Measurements from ENCODE around the gene TFB1M.
"Not testable (repeated sequence)": the region's sequence is repeated elsewhere in the genome, so short reads cannot be mapped to it uniquely, and the experiment has no call there.

Gene TFB1M

DNA sequence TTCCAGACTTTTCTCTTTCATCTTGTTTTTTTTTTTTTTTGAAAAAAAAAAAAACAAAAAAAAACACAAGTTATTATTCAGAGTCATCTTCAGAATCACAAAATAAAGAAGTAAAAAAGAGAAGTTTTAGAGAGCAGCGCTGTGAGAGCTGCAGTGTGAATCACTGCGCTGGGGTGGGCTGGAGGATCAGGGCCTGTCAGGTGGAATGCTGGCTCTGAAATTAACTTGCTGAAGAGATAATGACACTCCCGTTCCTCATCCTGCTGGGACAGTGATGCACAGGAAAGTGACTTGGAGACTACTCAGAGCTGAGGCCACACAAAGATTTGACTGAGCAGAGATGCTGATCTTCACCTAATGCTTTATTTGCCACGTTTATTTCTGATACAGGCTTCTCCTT, 93.2 kb downstream of the TFB1M start:
- Histone ChIP-seq H3K36me3 (ENCODE audit: insufficient read depth, low read length) (no peaks in the 10 kb centered on the region), H3K27ac (no peak overlapping the region), H3K4me3 (no peak overlapping the region), H3K9me3 (ENCODE audit: low read depth, low read length) (no peaks in the 10 kb centered on the region), H3K9ac (ENCODE audit: insufficient read length) (no peak overlapping the region)
- TF ChIP-seq EZH2 (IDR thresholded peaks at IDR 0.05) (no peak), POLR2AphosphoS5 (IDR thresholded peaks at IDR 0.05; ENCODE audit: borderline replicate concordance, low read depth, low read length) (no peak), FOXP2 (optimal IDR thresholded peaks at IDR 0.05; ENCODE audit: control extremely low read depth, extremely low read length, insufficient read depth) (no peak)
- DNase-seq (ENCODE audit: low read depth, low spot score): no peak

DNA sequence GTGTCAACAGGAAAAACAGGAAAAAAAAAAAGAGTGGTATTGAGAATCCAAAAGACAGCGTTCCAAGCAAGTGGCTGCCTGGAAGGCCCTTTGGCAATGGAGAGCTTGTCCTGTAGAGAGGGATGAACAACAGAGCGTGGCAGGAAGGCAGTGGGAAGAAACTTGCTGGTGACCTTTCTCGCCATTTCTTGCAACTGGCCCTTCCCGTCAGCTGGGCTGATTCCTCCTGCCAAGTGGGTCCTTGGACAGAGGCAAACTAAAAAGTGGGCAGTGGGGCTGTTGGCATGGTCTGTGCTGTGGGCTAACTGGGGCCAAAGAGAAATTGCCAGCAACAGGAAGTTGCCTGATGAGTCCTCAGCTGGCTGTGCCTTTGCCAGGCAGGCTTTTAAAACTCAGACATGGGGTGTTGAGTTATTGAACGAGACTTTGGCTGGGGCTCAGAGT, 94.4 kb downstream of the TFB1M start:
- H3K9me3 ChIP-seq (ENCODE audit: low read depth, low read length): no peaks in the 10 kb centered on the region
- H3K9ac ChIP-seq (ENCODE audit: insufficient read length): no peak overlapping the region
- H3K27ac ChIP-seq: no peak overlapping the region
- no peak for DNase-seq (ENCODE audit: low read depth, low spot score)
- no peaks in the 10 kb centered on the region for H3K36me3 ChIP-seq (ENCODE audit: insufficient read depth, low read length)
- TF ChIP-seq EZH2 (IDR thresholded peaks at IDR 0.05) (no peak), FOXP2 (optimal IDR thresholded peaks at IDR 0.05; ENCODE audit: control extremely low read depth, extremely low read length, insufficient read depth) (no peak)
- H3K4me3 ChIP-seq: no peak overlapping the region

DNA sequence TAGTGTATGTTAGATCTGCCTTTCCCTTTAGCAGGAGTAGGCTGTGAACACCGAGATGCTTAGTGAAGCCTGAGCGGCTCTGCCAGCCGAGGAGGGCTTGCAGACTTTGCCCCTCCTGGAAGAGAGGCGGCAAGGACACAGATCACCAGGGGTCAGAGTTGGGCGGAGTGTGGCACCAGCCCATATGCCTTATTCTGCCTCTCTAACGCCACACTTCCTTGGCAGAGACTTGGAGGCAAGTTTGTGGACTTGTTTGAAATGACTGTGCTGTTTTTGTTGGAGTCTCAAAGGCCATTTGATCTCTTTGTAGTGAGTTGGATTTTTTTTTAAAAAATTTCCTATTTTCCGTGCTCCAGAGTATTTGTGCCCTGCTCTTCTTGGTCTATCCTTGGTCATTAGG, 95.0 kb downstream of the TFB1M start:
- TF ChIP-seq POLR2AphosphoS5 (IDR thresholded peaks at IDR 0.05; ENCODE audit: borderline replicate concordance, low read depth, low read length) (no peak), FOXP2 (optimal IDR thresholded peaks at IDR 0.05; ENCODE audit: control extremely low read depth, extremely low read length, insufficient read depth) (no peak), EZH2 (IDR thresholded peaks at IDR 0.05) (no peak)
- DNase-seq (ENCODE audit: low read depth, low spot score): no peak
- H3K9me3 ChIP-seq (ENCODE audit: low read depth, low read length): no peaks in the 10 kb centered on the region
- no peaks in the 10 kb centered on the region for H3K36me3 ChIP-seq (ENCODE audit: insufficient read depth, low read length)
- no peak overlapping the region for H3K4me3 ChIP-seq
- no peak overlapping the region for H3K27ac ChIP-seq
- H3K9ac ChIP-seq (ENCODE audit: insufficient read length): no peak overlapping the region

DNA sequence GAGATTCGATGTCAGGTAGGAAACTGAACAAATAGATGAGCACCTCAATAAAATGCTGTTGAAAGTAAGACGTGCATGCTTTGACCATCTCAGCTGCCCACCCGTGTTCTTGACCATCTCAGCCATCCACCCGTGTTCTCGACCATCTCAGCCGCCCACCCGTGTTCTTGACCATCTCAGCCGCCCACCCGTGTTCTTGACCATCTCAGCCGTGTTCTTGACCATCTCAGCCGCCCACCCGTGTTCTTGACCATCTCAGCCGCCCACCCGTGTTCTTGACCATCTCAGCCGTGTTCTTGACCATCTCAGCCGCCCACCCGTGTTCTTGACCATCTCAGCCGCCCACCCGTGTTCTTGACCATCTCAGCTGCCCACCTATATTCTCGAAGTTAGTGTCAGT, 95.6 kb downstream of the TFB1M start:
- not testable (repeated sequence) for H3K9me3 ChIP-seq (ENCODE audit: low read depth, low read length); DNase-seq (ENCODE audit: low read depth, low spot score); H3K9ac ChIP-seq (ENCODE audit: insufficient read length); H3K4me3 ChIP-seq; H3K36me3 ChIP-seq (ENCODE audit: insufficient read depth, low read length); H3K27ac ChIP-seq

DNA sequence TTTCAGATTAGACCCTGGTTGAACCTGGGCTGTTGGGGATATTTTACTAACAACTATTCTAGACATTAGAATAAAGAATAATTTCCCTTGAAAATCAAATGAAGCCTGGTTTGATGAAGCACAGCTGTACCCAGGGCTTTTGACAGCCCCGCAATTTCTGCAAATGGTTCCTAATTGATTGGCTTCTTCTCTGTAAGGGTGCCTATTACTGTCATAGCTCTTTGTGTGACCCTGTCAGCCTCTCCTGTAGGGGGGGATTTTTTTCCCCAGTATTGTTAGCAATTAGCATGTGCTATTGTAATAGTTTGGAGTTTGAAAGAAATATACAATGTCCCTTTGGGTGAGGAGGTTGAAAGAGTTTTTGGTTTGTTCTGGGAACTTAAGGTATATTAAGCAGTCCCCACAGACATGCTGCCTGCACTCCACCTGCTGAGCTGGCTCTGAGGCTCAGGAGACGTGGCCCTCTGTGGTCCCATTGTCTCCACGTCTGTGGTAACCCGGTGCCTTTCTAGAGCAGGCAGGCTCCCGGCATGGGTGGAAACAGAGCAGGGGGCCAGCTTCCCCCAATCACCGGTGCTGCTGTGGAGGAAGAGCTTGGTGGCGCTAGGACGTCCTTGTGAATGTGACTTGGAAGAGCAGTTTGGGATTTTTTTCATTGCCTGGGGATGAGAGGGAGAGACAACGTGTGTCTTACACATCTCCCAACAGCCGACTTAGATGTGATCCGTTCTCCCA, 97.8 kb downstream of the TFB1M start:
- no peak overlapping the region for H3K4me3 ChIP-seq
- no peak overlapping the region for H3K27ac ChIP-seq
- H3K36me3 ChIP-seq (ENCODE audit: insufficient read depth, low read length): no peaks in the 10 kb centered on the region
- DNase-seq (ENCODE audit: low read depth, low spot score): no peak
- H3K9ac ChIP-seq (ENCODE audit: insufficient read length): no peak overlapping the region
- TF ChIP-seq POLR2AphosphoS5 (IDR thresholded peaks at IDR 0.05; ENCODE audit: borderline replicate concordance, low read depth, low read length) (no peak), EZH2 (IDR thresholded peaks at IDR 0.05) (no peak), FOXP2 (optimal IDR thresholded peaks at IDR 0.05; ENCODE audit: control extremely low read depth, extremely low read length, insufficient read depth) (no peak)
- H3K9me3 ChIP-seq (ENCODE audit: low read depth, low read length): no peaks in the 10 kb centered on the region

DNA sequence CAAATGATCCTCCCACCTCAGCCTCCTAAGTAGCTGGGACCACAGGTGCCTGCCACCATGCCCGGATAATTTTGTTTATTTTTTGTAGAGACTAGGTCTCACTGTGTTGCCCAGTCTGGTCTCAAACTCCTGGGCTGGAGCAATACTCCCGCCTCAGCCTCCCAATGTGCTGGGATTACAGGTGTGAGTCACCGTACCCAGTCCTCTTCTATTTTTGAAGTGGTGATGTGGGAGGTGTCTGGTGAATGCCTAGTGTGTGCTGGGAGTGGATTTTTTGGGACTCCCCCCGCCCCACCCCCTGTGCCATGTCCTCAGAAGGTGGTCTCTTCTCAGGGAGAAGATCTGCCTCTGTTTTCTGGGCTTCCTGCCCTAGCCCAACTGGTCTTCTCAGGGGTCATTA, 98.4 kb downstream of the TFB1M start:
- DNase-seq (ENCODE audit: low read depth, low spot score): no peak
- H3K9me3 ChIP-seq (ENCODE audit: low read depth, low read length): no peaks in the 10 kb centered on the region
- no peak overlapping the region for H3K9ac ChIP-seq (ENCODE audit: insufficient read length)
- no peaks in the 10 kb centered on the region for H3K36me3 ChIP-seq (ENCODE audit: insufficient read depth, low read length)
- no peak overlapping the region for H3K27ac ChIP-seq
- TF ChIP-seq EZH2 (IDR thresholded peaks at IDR 0.05) (no peak), POLR2AphosphoS5 (IDR thresholded peaks at IDR 0.05; ENCODE audit: borderline replicate concordance, low read depth, low read length) (no peak), FOXP2 (optimal IDR thresholded peaks at IDR 0.05; ENCODE audit: control extremely low read depth, extremely low read length, insufficient read depth) (no peak)
- H3K4me3 ChIP-seq: no peak overlapping the region

DNA sequence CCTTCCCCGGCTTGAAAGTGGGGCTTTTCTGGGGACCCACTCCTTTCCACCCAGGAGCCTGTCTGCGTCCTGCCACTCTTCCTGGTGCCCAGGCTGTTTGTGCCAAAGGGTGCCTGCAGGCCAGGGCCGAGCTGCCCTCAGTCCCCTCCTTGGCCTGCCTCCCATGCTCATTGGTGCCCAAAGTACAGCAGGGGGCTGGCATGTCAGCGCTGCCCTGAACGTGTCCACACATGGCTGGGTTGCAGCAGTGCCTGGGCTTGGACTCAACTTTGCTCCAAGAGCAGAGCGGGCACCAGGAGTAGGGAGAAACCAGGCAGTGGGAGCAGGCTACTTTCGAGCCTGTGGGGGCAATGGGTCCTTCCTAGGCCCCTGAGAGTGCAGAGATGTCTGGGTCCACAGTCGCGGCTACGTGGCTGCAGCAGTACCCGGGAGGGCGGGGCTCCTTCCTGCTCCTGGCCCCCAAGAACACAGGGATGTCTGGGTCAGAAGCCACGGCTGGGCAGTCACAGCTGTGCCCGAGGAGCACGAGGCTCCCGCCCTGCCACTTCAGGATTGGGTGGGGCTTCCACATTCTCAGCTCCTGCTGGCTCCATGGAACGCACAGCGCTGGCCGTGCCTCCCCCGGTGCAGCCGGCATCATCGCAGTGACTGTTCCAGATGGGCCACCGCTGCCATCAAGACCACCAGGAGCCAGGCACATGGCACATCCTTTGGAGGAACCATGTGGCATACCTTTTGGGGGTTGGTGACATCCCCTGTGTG, 100.5 kb downstream of the TFB1M start:
- TF ChIP-seq POLR2AphosphoS5 (IDR thresholded peaks at IDR 0.05; ENCODE audit: borderline replicate concordance, low read depth, low read length): no peak
- TF ChIP-seq EZH2 (IDR thresholded peaks at IDR 0.05): no peak
- TF ChIP-seq FOXP2 (optimal IDR thresholded peaks at IDR 0.05; ENCODE audit: control extremely low read depth, extremely low read length, insufficient read depth): no peak
- DNase-seq (ENCODE audit: low read depth, low spot score): no peak
- H3K9ac ChIP-seq (ENCODE audit: insufficient read length): no peak overlapping the region
- no peaks in the 10 kb centered on the region for H3K36me3 ChIP-seq (ENCODE audit: insufficient read depth, low read length)
- H3K4me3 ChIP-seq: no peak overlapping the region
- no peak overlapping the region for H3K27ac ChIP-seq
- H3K9me3 ChIP-seq (ENCODE audit: low read depth, low read length): no peaks in the 10 kb centered on the region

DNA sequence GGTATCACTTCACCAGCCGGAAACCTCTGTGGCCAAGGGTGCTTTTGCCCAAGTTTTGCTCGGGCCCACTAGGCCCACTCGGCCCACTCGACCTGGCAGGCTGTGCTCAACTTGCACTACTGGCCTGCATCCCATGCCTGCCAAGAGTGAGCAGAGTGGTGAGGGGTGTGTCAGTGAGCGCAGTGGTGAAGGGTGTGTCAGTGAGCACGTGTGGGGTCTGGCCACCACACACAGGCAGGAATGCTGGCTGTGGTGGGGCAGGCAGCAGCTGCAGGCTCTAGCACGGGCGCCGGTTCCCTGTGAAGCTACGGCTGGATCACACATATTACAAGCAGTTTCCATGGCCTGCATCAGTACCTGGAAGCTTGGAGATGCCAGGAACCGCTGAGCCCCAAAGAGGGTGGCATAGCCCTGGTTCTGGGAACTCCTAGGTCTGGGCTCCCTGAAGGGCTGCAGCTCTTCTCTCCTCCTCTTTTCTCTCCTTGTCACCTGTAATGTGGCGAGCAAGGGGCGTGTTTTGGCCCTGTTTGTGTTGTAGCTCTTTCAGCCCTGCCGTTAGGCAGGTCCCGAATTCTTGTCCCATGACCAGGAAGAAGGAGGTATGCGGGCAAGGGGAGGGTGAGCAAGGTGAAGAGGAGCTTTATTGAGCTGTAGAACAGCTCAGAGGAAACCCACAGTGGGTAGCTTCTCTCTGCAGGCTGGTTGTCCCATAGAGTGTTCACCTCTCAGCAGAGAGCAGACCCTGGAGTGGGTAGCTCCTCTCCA, 101.5 kb downstream of the TFB1M start:
- H3K27ac ChIP-seq: no peak overlapping the region

More for the DNA sequence above, 101.5 kb downstream of the TFB1M start:
- no peaks in the 10 kb centered on the region for H3K9me3 ChIP-seq (ENCODE audit: low read depth, low read length)
- no peaks in the 10 kb centered on the region for H3K36me3 ChIP-seq (ENCODE audit: insufficient read depth, low read length)
- no peak for TF ChIP-seq EZH2 (IDR thresholded peaks at IDR 0.05)
- TF ChIP-seq FOXP2 (optimal IDR thresholded peaks at IDR 0.05; ENCODE audit: control extremely low read depth, extremely low read length, insufficient read depth): no peak
- no peak for TF ChIP-seq POLR2AphosphoS5 (IDR thresholded peaks at IDR 0.05; ENCODE audit: borderline replicate concordance, low read depth, low read length)
- DNase-seq (ENCODE audit: low read depth, low spot score): no peak
- H3K4me3 ChIP-seq: no peak overlapping the region
- no peak overlapping the region for H3K9ac ChIP-seq (ENCODE audit: insufficient read length)

Data from SK-N-MC (cell line).